GM19467 (cell line): ENCODE data around the gene HYPK.

Source experiments
- ATAC-seq: cut with Tn5 transposase; IDR thresholded peaks from one replicate; pipeline ENCODE4 v1.9.1; 2021; ENCODE audit warnings: mild to moderate bottlenecking, moderate library complexity; ENCODE audit not compliant: unreplicated experiment

The HYPK gene

DNA sequence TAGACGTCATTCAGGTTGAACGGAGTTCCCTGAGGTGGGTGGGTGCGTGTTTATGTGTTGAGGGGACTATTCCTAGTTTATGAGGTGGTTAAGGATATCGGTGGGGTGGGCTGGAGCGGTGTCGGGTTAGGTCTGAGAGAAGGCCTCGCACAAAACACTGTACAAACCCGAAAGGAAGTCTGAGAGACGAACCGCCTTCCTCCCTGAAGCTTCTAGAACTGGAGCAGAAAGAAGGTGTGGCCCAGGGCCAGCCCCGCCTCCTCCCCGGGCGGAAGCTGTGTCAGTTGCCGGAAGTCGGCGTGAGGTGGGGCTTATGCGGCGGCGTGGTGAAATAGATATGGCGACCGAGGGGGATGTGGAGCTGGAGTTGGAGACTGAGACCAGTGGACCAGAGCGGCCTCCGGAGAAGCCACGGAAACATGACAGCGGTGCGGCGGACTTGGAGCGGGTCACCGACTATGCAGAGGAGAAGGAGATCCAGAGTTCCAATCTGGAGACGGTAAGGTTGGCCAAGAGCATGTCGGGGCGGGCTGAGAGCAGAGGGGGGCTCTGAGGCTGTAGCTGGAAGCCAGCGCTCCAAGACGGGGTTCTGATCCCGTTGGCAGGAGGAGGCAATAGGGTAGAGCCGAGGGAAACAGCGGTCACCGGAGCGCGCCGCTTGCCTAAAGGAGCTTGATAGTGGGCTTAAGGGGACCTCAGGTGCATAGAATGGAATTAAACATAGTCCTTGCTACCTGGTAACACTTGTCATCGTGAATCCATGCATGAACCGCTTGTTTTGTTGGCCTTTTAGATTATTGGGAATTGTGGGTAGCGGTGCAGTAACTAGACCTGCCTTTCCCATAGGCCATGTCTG, at the start of gene HYPK:
Gene HYPK (plus strand): TSS at position 314 of the 856 bp plus-strand sequence. CDS start 24 bp downstream, at position 338.
- peak; percentile 87 for ATAC-seq

- no peak for ATAC-seq
These were observed 48.5 kb upstream of the HYPK start for GRCh38 chr15:43751885-43752284.

DNA sequence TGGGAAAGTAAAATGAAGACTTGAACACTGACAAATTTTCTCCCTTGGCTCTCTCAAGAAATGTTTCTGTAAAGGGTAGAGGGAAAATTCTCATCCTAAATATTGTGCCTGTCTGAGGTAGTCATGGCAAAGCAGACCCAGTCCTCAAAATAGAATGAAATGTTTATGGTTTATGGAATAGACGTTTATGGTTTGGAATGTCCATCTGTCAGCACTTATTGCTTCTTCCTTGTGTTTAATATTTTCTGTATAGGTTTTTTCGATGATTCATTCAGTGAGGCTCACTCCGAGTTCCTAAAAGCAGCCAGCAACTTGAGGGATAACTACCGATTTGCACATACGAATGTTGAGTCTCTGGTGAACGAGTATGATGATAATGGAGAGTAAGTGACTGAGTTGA, 37.6 kb upstream of the HYPK start:
- ATAC-seq, result no peak

DNA sequence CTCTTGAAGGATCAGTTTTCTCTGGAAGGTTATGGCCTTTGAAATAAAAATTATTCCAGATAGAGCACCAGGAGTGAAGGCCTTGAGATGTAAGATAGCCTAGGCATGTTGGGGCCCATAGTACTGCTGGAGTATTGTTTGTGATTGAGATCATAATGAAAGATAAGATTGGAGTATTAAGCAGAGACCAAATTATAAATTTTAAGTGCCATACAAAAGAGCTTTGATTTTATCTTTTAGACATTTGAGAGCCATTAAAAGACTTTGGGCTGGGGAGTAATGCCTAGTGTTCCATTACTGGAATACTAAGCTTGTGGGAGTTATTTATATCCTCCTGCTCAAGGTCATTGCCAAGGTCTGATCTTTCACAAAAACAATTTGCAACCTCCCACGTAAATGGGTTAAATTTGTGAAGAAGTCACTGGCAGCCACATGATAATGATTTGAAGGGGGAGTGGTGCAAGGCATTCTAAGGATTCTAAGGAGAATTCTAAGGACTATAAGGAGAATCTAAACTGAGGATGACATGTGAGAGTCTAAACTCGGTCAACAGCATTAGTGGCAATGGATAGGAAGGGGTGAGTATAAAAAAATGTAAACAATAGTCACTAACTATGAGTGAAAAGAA, 36.5 kb upstream of the HYPK start:
- no peak for ATAC-seq

GRCh38 chr15:43769584-43770228, 30.7 kb upstream of the HYPK start:
- ATAC-seq, result no peak

DNA sequence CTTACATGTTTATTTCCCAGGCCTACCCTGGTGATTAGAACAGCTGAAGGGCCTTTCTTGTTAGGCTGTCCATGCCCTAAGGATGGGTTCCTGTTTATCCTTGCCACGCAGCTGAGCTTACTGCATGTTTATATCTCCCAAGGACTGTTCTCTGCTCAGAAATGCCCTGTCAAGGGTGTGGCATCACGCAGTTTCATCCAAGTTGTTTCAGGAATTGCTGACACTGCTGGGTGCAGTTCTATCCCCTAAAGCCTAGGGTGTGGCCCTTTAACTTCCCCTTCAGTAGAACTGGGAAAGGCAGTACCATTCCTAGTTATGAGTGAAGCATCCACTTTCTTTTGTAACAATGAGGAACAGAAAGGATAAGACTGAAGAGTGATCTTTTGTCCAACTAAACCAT, 28.6 kb upstream of the HYPK start:
- no peak for ATAC-seq

DNA sequence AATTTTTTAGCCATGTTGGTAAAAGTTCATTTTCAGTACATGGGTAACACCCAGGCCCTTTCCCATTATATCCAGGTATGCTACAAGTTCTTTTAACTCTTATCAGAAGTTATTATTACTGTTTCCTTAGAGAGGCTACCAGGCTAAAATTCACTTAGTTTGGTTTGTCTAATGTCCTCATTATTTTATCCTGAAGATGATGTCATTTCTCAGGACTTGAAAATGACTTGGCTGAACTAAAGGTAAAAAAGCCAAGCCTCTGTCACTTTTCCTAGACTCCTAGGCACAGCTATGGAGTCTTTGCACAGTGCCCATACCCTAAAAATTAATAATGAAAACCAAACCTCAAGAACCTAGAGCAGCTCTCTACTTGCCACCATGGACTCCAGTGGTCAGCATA, 27.8 kb upstream of the HYPK start:
- no peak for ATAC-seq

- ATAC-seq, result no peak
These were observed 26.3 kb upstream of the HYPK start for GRCh38 chr15:43774062-43774461.

GRCh38 chr15:43775411-43775965, 24.9 kb upstream of the HYPK start:
- ATAC-seq, result no peak

DNA sequence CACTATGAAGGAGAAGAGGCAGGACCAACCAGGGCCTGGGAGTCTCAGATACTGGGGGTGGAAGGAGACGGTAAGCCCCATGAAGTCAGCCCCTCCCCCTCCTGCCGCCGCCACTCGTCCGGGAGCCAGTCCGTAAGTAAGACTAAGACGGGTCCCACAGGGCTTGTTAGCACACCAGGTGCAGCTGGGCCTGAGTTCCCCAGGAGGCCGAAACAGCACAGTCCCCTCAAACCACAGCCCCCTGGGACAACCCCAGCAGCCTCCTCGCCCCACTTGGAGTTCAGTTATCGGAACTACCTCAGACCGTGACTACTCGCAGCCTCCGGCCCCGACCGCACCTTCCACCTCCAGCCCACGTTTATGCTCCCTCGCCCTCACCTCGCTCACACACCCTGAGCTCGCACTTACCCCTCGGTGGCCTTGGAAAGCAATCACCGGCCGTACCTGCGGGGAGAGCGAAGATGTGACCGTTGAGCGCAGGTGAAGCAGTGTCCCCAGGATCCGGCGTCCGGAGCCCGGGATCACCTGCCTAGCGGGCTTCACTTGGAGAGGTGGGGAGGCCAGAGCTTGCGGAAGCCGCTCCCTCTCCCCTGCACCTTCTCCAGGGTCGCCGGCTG, 24.2 kb upstream of the HYPK start:
- ATAC-seq, result peak; percentile 55

DNA sequence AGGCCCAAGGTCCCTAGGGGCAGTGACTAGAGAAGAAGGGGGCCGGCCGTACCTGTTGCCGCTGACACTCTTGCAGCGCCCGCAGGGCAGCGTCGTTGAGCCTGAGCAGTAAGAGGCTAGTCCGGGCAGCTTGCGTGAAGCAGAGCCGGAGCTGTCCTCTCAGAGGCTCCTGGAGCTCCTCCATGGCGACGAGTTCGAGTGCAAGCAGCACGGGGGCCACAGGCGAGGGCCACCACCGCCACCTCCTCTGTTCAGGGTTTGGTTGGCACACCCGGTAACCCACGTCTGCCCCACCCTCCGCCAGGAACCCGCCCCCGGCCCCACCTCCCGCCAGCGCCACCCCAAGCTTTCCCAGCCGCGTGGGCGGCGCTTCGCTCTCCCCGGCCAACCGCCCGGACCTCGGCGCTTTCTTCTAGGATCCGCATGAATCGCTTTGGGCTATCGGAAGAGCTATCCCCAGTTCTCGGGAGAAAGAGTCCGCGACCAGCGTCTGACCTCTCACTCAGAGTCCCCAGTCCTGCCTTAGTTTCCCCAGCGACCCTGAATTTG, 23.6 kb upstream of the HYPK start, which contains the start of gene ELL3:
Gene ELL3 (minus strand): TSS at position 249 of the 549 bp plus-strand sequence. CDS start 65 bp downstream, at position 184.
- ATAC-seq, result peak; percentile 46

DNA sequence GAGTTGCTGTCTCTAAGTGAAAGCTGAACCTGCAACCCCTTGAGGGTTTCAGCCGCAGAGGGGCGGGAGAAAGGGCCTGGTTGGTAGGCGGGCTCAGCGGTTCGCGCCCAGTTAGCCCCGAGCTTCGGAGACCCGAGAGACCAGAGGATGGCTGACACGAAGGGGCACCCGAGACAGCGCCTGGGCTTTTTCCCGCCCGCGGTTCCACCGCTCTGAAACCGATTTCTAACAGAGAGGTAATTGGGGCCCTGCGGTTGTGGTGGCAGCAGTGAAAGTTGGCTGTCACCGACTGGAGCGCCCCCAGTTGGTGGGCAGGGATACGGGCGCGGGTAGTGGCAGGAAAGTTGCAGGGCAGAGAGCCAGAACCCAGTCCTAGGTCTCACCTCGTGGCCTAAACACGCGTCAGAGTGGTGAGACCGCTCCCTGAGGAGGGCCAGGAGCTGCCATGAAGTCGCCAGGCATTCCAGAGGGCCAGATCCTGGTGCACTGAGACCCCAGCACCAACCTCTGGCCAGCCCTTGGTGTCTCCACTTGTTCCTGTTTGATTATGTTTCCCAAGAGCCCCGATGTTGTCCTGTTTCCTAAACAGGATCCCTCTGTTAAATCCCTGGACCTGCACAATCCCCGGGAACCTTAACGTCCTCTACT, 23.0 kb upstream of the HYPK start:
- peak; percentile 55 for ATAC-seq

- ATAC-seq, result no peak
These were observed 21.4 kb upstream of the HYPK start for GRCh38 chr15:43779016-43779415.

DNA sequence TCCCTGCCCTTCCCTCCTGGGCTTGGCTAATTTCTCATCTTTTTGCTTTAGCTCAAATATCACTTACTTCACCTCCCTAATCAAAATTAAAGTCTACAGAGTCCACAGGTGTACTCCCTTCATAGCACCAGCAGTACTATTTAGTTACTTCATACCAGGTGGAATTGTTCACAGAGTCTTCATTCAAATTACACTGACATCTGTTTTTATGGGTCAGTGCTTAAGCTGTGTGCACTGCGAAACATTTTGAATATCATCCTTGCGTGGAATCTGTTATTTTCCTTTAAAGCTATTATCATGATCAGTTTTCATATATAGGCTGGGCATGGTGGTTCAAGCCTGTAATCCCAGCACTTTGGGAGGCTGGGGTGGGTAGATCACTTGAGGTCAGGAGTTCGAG, 11.0 kb upstream of the HYPK start:
- no peak for ATAC-seq

GRCh38 chr15:43791993-43792760, 8.2 kb upstream of the HYPK start, which contains the start of gene SERF2:
SERF2 (plus strand) TSS chr15:43792320; CDS start chr15:43792377, 57 bp downstream.
- peak; percentile 78 for ATAC-seq

DNA sequence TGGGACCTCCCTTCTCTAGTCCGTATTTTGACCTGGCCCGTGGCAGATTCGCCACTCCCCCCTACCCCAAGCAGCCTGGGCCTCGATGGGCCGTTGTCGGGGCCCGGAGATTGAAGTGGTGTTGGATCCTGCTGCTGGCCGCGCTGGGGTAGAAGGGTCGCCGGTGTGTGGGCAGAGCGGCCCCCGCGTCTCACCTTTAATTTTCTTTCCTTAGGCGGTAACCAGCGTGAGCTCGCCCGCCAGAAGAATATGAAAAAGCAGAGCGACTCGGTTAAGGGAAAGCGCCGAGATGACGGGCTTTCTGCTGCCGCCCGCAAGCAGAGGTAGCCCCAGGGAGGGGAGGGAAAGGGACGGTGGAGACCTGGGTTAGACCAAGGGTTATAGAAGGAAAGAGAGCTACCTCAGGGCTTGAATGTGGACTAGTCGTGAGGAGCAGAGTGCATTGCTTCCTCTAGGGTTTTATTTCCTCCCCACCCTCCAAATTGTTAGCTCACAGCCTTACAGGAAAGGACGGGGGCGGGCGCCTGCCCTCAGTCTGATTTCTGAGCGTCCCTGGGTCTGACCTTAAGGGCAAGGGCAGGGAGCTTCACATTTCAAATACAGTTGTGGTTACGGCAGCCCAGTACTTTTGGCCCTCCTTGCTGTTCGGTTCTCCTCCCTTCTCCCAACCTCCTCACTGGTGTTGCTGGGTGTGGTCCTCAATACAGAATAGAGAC, 7.5 kb upstream of the HYPK start:
- no peak for ATAC-seq

GRCh38 chr15:43793647-43794046, 6.8 kb upstream of the HYPK start:
- no peak for ATAC-seq

DNA sequence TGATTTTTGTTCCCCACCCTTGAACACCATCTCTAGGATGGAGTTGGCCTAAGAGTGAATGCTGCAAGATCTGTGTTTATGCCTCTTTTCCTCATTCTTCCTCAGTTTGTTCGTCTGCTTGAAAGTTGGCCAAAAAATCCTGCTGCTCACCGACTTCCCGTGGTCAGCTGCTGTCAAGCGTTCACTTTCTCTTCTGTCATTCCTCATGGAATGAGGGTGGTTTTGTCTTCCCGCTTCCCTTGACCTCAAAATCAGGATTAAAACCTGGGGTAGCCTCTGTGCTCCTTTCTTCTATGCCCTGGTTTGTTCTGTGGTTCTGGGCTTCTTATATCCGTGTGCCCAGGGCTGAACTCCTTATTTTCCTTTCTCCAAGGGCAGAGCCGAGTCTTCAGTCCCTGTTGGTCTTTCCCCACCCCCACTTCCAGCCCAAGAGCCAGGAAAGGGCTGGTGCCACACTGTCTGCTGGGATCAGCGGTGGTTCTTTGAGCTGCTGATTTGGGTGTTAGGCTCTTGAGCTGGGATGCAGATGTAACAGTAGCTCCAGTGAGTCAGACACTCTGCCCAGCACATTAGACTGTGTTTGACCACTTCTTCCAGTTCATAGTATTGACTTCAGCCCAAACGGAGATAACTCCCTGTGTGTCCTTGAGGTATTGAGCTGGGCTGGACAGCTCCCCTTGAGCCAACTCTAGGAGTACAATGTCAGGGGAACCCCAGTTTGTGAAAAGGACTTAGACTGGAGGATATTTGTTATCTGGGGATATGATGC, 5.9 kb upstream of the HYPK start:
- ATAC-seq, result no peak
